HepG2 (cell line): ENCODE data around the gene ASPHD1. TPM values are rescaled to one million over a fixed set of nuclear protein-coding genes. Genes with fewer than 3 reads are reported as not detected.
A peak's percentile ranks its signal among the peaks of the same experiment; 100 is the strongest.

Experiments used
- AHR ChIP-seq: IDR thresholded peaks from 2 replicates; pipeline ENCODE4 v1.6.1; 2018; ENCODE audit warnings: missing genetic modification reagents, missing compliant biosample characterization
- E2F2 ChIP-seq: sonication (generic); formaldehyde crosslinking; IDR thresholded peaks from 2 replicates; pipeline ENCODE4 v1.4.0; 2020; ENCODE audit warnings: missing genetic modification reagents, borderline replicate concordance
- EZH2 ChIP-seq: conservative IDR thresholded peaks from 2 replicates; pipeline ENCODE4 v1.6.1; 2012; ENCODE audit warnings: mild to moderate bottlenecking, low read depth, low read length, moderate library complexity
- ISX ChIP-seq: sonication (generic); formaldehyde crosslinking; conservative IDR thresholded peaks from 2 replicates; pipeline ENCODE4 v1.5.0; 2020; ENCODE audit warnings: missing genetic modification reagents
- KLF6 ChIP-seq: IDR thresholded peaks from 2 replicates; pipeline ENCODE4 v1.8.0; 2016; ENCODE audit warnings: missing biosample characterization, missing genetic modification reagents
- MEIS2 ChIP-seq: sonication (generic); formaldehyde crosslinking; IDR thresholded peaks from 2 replicates; pipeline ENCODE4 v1.9.0; 2021; ENCODE audit warnings: mild to moderate bottlenecking, missing genetic modification reagents
- NFIB ChIP-seq: sonication (generic); formaldehyde crosslinking; IDR thresholded peaks from 2 replicates; pipeline ENCODE4 v1.9.0; 2021; ENCODE audit warnings: missing genetic modification reagents, mild to moderate bottlenecking, borderline replicate concordance
- NKX3-1 ChIP-seq: sonication (generic); formaldehyde crosslinking; IDR thresholded peaks from 2 replicates; pipeline ENCODE4 v1.5.0; 2020; ENCODE audit warnings: missing genetic modification reagents
- RXRB ChIP-seq: IDR thresholded peaks from 2 replicates; pipeline ENCODE4 v1.6.1; 2016; ENCODE audit warnings: borderline replicate concordance, missing genetic modification reagents, missing compliant biosample characterization
- SCMH1 ChIP-seq: sonication (generic); formaldehyde crosslinking; IDR thresholded peaks from 2 replicates; pipeline ENCODE4 v1.9.0; 2021; ENCODE audit warnings: missing genetic modification reagents, mild to moderate bottlenecking, borderline replicate concordance
- SMAD1 ChIP-seq: sonication (generic); formaldehyde crosslinking; IDR thresholded peaks from 2 replicates; pipeline ENCODE4 v1.4.0; 2020; ENCODE audit warnings: missing genetic modification reagents, low read depth, mild to moderate bottlenecking, borderline replicate concordance
- SNAI1 ChIP-seq: sonication (generic); formaldehyde crosslinking; IDR thresholded peaks from 2 replicates; pipeline ENCODE4 v1.5.0; 2020; ENCODE audit warnings: mild to moderate bottlenecking, missing genetic modification reagents, borderline replicate concordance
- SSRP1 ChIP-seq: IDR thresholded peaks from 2 replicates; pipeline ENCODE4 v1.6.1; 2016; ENCODE audit warnings: control low read depth
- TBP ChIP-seq: sonication (generic); formaldehyde crosslinking; IDR thresholded peaks from 2 replicates; pipeline ENCODE4 v1.5.0; 2020; ENCODE audit warnings: missing genetic modification reagents
- ZBTB2 ChIP-seq: sonication (generic); formaldehyde crosslinking; IDR thresholded peaks from 2 replicates; pipeline ENCODE4 v1.8.0; 2022; ENCODE audit warnings: low read depth, missing genetic modification reagents
- ZIK1 ChIP-seq: sonication (generic); formaldehyde crosslinking; IDR thresholded peaks from 2 replicates; pipeline ENCODE4 v1.5.0; 2020; ENCODE audit warnings: mild to moderate bottlenecking, low read depth, missing genetic modification reagents, borderline replicate concordance
- ZNF232 ChIP-seq: sonication (generic); formaldehyde crosslinking; IDR thresholded peaks from 2 replicates; pipeline ENCODE4 v1.4.0; 2020; ENCODE audit warnings: missing genetic modification reagents, borderline replicate concordance
- ZNF430 ChIP-seq: sonication (generic); formaldehyde crosslinking; IDR thresholded peaks from 2 replicates; pipeline ENCODE4 v1.9.0; 2021; ENCODE audit warnings: mild to moderate bottlenecking, missing genetic modification reagents
- ZNF446 ChIP-seq: sonication (generic); formaldehyde crosslinking; IDR thresholded peaks from 2 replicates; pipeline ENCODE4 v1.5.0; 2020; ENCODE audit warnings: mild to moderate bottlenecking, missing genetic modification reagents
- ZNF496 ChIP-seq: sonication (generic); formaldehyde crosslinking; IDR thresholded peaks from 2 replicates; pipeline ENCODE4 v1.8.1; 2023; ENCODE audit warnings: mild to moderate bottlenecking, moderate library complexity, missing genetic modification reagents; ENCODE audit not compliant: insufficient replicate concordance
- ZNF772 ChIP-seq: sonication (generic); formaldehyde crosslinking; IDR thresholded peaks from 2 replicates; pipeline ENCODE4 v1.5.0; 2020; ENCODE audit warnings: mild to moderate bottlenecking, missing genetic modification reagents
- polyA plus RNA-seq, 8 experiments: library from polyadenylated mRNA; depleted of rRNA in 3 of 8; stranded (reverse) in 7 of 8; unstranded in 1 of 8; fragments of >200 nt; fragmentation: Illumina TruSeq in 4 of 8; extraction: Trizol in 4 of 8; gene quantifications; 2 replicates each; pipeline versions ENCODE4 v1.2.1 to v1.2.3, GENCODE V29; 2011 to 2016; ENCODE audit warnings: low read depth in 4 of 8, missing spikeins in 1 of 8, mixed read lengths in 1 of 8; ENCODE audit not compliant: insufficient read depth in 1 of 8
- total RNA-seq, 5 experiments: library from RNA; depleted of rRNA; stranded (reverse); fragments of >200 nt; fragmentation: Illumina TruSeq; extraction: Trizol; gene quantifications; 2 replicates each; pipeline ENCODE4 v1.2.3, GENCODE V29; 2016; ENCODE audit warnings: low read depth in 1 of 5
- TF ChIP-seq, protein P1 (sequence below): sonication (generic); formaldehyde crosslinking; IDR thresholded peaks from 2 replicates; pipeline ENCODE4 v1.4.0; 2020; ENCODE audit warnings: mild to moderate bottlenecking, missing genetic modification reagents
- TF ChIP-seq, protein P2 (sequence below): sonication (generic); formaldehyde crosslinking; IDR thresholded peaks from 2 replicates; pipeline ENCODE4 v1.5.1; 2020; ENCODE audit warnings: mild to moderate bottlenecking, missing genetic modification reagents

Gene ASPHD1
- total and polyA plus RNA-seq, 2 of the 13 experiments (the other 11 are each of a cell fraction or from before 2014, with no cell fraction given) = 13.1 to 19.7 TPM

- TF ChIP-seq ZNF430 (no peak), SSRP1 (CRISPR knock-in tag) (no peak), ZIK1 (CRISPR knock-in tag) (no peak), TBP (CRISPR knock-in tag) (no peak), SMAD1 (no peak), ZNF446 (no peak), SCMH1 (CRISPR knock-in tag) (no peak), ISX (CRISPR knock-in tag) (no peak), SNAI1 (CRISPR knock-in tag) (no peak; the same call in 1 of the 2 replicates), ZBTB2 (CRISPR knock-in tag) (no peak), AHR (CRISPR knock-in tag) (no peak), RXRB (peak; percentile 51), NKX3-1 (CRISPR knock-in tag) (0 out of 2 replicates have a peak, but pooled peaks have one; percentile 27), NFIB (CRISPR knock-in tag) (no peak), E2F2 (CRISPR knock-in tag) (no peak), KLF6 (CRISPR knock-in tag) (no peak), MEIS2 (CRISPR knock-in tag) (no peak), ZNF232 (CRISPR knock-in tag) (peak; percentile 24; the same call in 1 of the 2 replicates), EZH2 (no peak), ZNF496 (CRISPR knock-in tag) (no peak), ZNF772 (CRISPR knock-in tag) (peak; percentile 52; the same call in 1 of the 2 replicates)
- TF ChIP-seq, protein P1, sequence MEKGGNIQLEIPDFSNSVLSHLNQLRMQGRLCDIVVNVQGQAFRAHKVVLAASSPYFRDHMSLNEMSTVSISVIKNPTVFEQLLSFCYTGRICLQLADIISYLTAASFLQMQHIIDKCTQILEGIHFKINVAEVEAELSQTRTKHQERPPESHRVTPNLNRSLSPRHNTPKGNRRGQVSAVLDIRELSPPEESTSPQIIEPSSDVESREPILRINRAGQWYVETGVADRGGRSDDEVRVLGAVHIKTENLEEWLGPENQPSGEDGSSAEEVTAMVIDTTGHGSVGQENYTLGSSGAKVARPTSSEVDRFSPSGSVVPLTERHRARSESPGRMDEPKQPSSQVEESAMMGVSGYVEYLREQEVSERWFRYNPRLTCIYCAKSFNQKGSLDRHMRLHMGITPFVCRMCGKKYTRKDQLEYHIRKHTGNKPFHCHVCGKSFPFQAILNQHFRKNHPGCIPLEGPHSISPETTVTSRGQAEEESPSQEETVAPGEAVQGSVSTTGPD (CRISPR knock-in tag) = no peak
- TF ChIP-seq, protein P2, sequence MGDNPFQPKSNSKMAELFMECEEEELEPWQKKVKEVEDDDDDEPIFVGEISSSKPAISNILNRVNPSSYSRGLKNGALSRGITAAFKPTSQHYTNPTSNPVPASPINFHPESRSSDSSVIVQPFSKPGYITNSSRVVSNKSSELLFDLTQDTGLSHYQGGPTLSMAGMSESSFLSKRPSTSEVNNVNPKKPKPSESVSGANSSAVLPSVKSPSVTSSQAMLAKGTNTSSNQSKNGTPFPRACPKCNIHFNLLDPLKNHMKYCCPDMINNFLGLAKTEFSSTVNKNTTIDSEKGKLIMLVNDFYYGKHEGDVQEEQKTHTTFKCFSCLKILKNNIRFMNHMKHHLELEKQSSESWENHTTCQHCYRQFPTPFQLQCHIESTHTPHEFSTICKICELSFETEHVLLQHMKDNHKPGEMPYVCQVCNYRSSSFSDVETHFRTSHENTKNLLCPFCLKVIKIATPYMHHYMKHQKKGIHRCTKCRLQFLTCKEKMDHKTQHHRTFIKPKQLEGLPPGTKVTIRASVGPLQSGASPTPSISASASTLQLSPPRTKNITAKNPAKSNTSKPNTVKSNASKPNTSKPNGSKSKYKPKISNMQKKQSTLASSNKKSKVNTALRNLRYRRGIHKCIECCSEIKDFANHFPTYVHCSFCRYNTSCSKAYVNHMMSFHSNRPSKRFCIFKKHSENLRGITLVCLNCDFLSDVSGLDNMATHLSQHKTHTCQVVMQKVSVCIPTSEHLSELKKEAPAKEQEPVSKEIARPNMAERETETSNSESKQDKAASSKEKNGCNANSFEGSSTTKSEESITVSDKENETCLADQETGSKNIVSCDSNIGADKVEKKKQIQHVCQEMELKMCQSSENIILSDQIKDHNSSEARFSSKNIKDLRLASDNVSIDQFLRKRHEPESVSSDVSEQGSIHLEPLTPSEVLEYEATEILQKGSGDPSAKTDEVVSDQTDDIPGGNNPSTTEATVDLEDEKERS (CRISPR knock-in tag) = no peak
Observed at GRCh38 chr16:29891525-29892457, 8.5 kb upstream of the ASPHD1 start (continued).
